ENCODE data around the gene EDAR. TPM values are rescaled to one million over a fixed set of nuclear protein-coding genes. Genes with fewer than 3 reads are reported as not detected.

EDAR gene
- total and polyA plus RNA-seq, 10 of the 15 experiments (the other 5 are each of a cell fraction or from before 2014, with no cell fraction given): 0.04 TPM; not detected in 9

GRCh38 chr2:109021895-109022300 is 32.9 kb upstream of the EDAR start:
- 48% methylated on average over 12 of the region's 13 CpGs for WGBS (ENCODE audit: insufficient coverage, insufficient replicate concordance, low lambda C conversion rate, missing lambda C conversion rate)
- Histone ChIP-seq H3K79me2 (ENCODE audit: control insufficient read depth, insufficient read depth, low read length) (no peaks in the 10 kb centered on the region), H3K4me1 (ENCODE audit: control insufficient read depth, insufficient read depth, low read length) (no peaks in the 10 kb centered on the region), H3K27me3 (replicated peaks in 1 of 2; ENCODE audit: control insufficient read depth in 2 of 2, insufficient read depth in 2 of 2, low read length in 1 of 2) (peaks cover 0 to 4% of the 10 kb centered on the region in 2 experiments; a peak in 2 of 4 replicates), H3K4me2 (ENCODE audit: control insufficient read depth, insufficient read depth) (no peak overlapping the region), H3K9me3 (replicated peaks; ENCODE audit: control insufficient read depth, insufficient read depth, low read length) (no peaks in the 10 kb centered on the region), H3K9ac (ENCODE audit: control insufficient read depth, insufficient read depth, low read length) (no peak overlapping the region), H3K4me3 (no peak overlapping the region), H3K27ac (ENCODE audit: control insufficient read depth, insufficient read depth) (no peak overlapping the region), H4K20me1 (ENCODE audit: control insufficient read depth, insufficient read depth) (no peaks in the 10 kb centered on the region), H2AFZ (ENCODE audit: control insufficient read depth, low read depth, low read length) (no peak overlapping the region), H3K36me3 (ENCODE audit: control insufficient read depth in 2 of 2, insufficient read depth in 2 of 2, low read length in 1 of 2) (no peaks in the 10 kb centered on the region)
- ChIA-PET POLR2A (no interaction called here), RAD21 (ENCODE audit: unreplicated experiment) (no interaction called here), SMC1A (ENCODE audit: uncharacterized antibody, unreplicated experiment) (no interaction called here), CTCF (no interaction called here)
- ATAC-seq: no peak
- no TSS peak for BruUV-seq (replicated peaks)
- no peak for FAIRE-seq
- intact Hi-C loops (cut with micrococcal nuclease; ENCODE audit: unreplicated experiment): loop anchor here (5.0 kb wide), 1 partner anchor 60 kb away; no protein-coding TSS in a partner anchor
- no peak for DNase-seq (ENCODE audit: low read depth, low spot score)
- TF ChIP-seq RELB (IDR thresholded peaks at IDR 0.05; ENCODE audit: low read depth) (no peak), ETV6 (conservative IDR thresholded peaks at IDR 0.05 in 1 of 2, IDR thresholded peaks at IDR 0.05 in 1 of 2; ENCODE audit: borderline replicate concordance in 1 of 2, low read depth in 1 of 2) (no peak), TARDBP (IDR thresholded peaks at IDR 0.05; ENCODE audit: borderline replicate concordance) (no peak), ZNF384 (IDR thresholded peaks at IDR 0.05; ENCODE audit: borderline replicate concordance, low read depth, low read length) (no peak), CEBPZ (IDR thresholded peaks at IDR 0.05; ENCODE audit: low read depth, low read length) (no peak), POU2F2 (IDR thresholded peaks at IDR 0.05; ENCODE audit: borderline replicate concordance, low read depth, low read length) (no peak), CHD4 (IDR thresholded peaks at IDR 0.05) (no peak)
- in situ Hi-C loops (cut with MboI): no loop called here
